WTC11 (cell line): ENCODE results near the gene LFNG. TPM values are rescaled to one million over a fixed set of nuclear protein-coding genes. Genes with fewer than 3 reads are reported as not detected.

Source experiments
- ATAC-seq: fragments of 200-7000 bp; cut with Tn5 transposase; 2 replicates; pipeline ENCODE4 v1.10.0; 2021; ENCODE audit warnings: mild to moderate bottlenecking, moderate library complexity
- CTCF ChIA-PET: fragments of 300-600 bp; sonication (Branson Sonifier 250); formaldehyde crosslinking; loops from one replicate; lab custom pipeline; 2021; ENCODE audit warnings: antibody characterized with exemption; lab: Charles Lee
- POLR2A ChIA-PET: fragments of 350-600 bp; sonication (Branson Sonifier 250); formaldehyde crosslinking; loops from one replicate; lab custom pipeline; 2021; ENCODE audit warnings: antibody characterized with exemption; lab: Charles Lee
- DNase-seq: peaks from one replicate; pipeline ENCODE4 v3.0.0; 2021; ENCODE audit warnings: low spot score
- H3K27ac Mint-ChIP-seq: 2 replicates; pipeline ENCODE4 v1.8.0; 2021; ENCODE audit warnings: mixed read lengths
- H3K27me3 Mint-ChIP-seq: 2 replicates; pipeline ENCODE4 v1.8.0; 2021; ENCODE audit warnings: low read depth, mild to moderate bottlenecking, moderate library complexity, mixed read lengths
- H3K36me3 Mint-ChIP-seq: 2 replicates; pipeline ENCODE4 v1.8.0; 2021; ENCODE audit warnings: mixed read lengths
- H3K4me1 Mint-ChIP-seq: 2 replicates; pipeline ENCODE4 v1.8.0; 2022; ENCODE audit warnings: mixed read lengths
- H3K4me3 Mint-ChIP-seq: 2 replicates; pipeline ENCODE4 v1.8.0; 2021; ENCODE audit warnings: mild to moderate bottlenecking, moderate library complexity, mixed read lengths
- H3K9me3 Mint-ChIP-seq: 2 replicates; pipeline ENCODE4 v1.8.0; 2021; ENCODE audit warnings: mixed read lengths
- CBFB ChIP-seq: sonication (generic); formaldehyde crosslinking; IDR thresholded peaks from 2 replicates; pipeline ENCODE4 v1.8.1; 2022; ENCODE audit warnings: mild to moderate bottlenecking, low read depth, missing genetic modification reagents
- CREM ChIP-seq: sonication (generic); formaldehyde crosslinking; IDR thresholded peaks from 2 replicates; pipeline ENCODE4 v1.8.1; 2022; ENCODE audit warnings: mild to moderate bottlenecking, missing genetic modification reagents, moderate library complexity
- EMX1 ChIP-seq: fragments of 250-450 bp; sonication (Bioruptor Pico); IDR thresholded peaks from 2 replicates; pipeline ENCODE4 v1.8.0; 2021; ENCODE audit warnings: mild to moderate bottlenecking
- ESRRA ChIP-seq: sonication (generic); formaldehyde crosslinking; IDR thresholded peaks from 2 replicates; pipeline ENCODE4 v1.8.1; 2022; ENCODE audit warnings: mild to moderate bottlenecking, missing genetic modification reagents, borderline replicate concordance
- FOXP1 ChIP-seq: sonication (generic); formaldehyde crosslinking; IDR thresholded peaks from 2 replicates; pipeline ENCODE4 v1.8.0; 2022; ENCODE audit warnings: missing genetic modification reagents, mild to moderate bottlenecking, moderate library complexity, borderline replicate concordance
- GRHL2 ChIP-seq: fragments of 250-450 bp; sonication (Bioruptor Pico); IDR thresholded peaks from 2 replicates; pipeline ENCODE4 v1.8.0; 2022; ENCODE audit warnings: mild to moderate bottlenecking, moderate library complexity; ENCODE audit not compliant: insufficient replicate concordance, severe bottlenecking
- HMGA2 ChIP-seq: fragments of 250-450 bp; sonication (Bioruptor Pico); IDR thresholded peaks from 2 replicates; pipeline ENCODE4 v1.4.0; 2021; ENCODE audit warnings: mild to moderate bottlenecking, moderate library complexity
- IRF1 ChIP-seq: sonication (generic); formaldehyde crosslinking; IDR thresholded peaks from 2 replicates; pipeline ENCODE4 v1.8.0; 2023; ENCODE audit warnings: missing genetic modification reagents
- JUN ChIP-seq: sonication (generic); formaldehyde crosslinking; IDR thresholded peaks from 2 replicates; pipeline ENCODE4 v1.8.0; 2023; ENCODE audit warnings: mild to moderate bottlenecking, missing genetic modification reagents
- NFYB ChIP-seq: sonication (generic); formaldehyde crosslinking; conservative IDR thresholded peaks from 2 replicates; pipeline ENCODE4 v1.8.0; 2022; ENCODE audit warnings: low read depth, missing genetic modification reagents
- NR1H2 ChIP-seq: sonication (generic); formaldehyde crosslinking; IDR thresholded peaks from 2 replicates; pipeline ENCODE4 v1.9.0; 2021; ENCODE audit warnings: mild to moderate bottlenecking, moderate library complexity, missing genetic modification reagents
- RORB ChIP-seq: fragments of 250-450 bp; sonication (Bioruptor Pico); IDR thresholded peaks from 2 replicates; pipeline ENCODE4 v1.9.0; 2021; ENCODE audit warnings: mild to moderate bottlenecking
- SMAD3 ChIP-seq: sonication (generic); formaldehyde crosslinking; IDR thresholded peaks from 2 replicates; pipeline ENCODE4 v1.8.0; 2022; ENCODE audit warnings: missing genetic modification reagents, mild to moderate bottlenecking, borderline replicate concordance
- SOX15 ChIP-seq: fragments of 250-450 bp; sonication (Bioruptor Pico); IDR thresholded peaks from 2 replicates; pipeline ENCODE4 v1.9.0; 2021; ENCODE audit warnings: mild to moderate bottlenecking
- TEAD4 ChIP-seq: sonication (generic); formaldehyde crosslinking; IDR thresholded peaks from 2 replicates; pipeline ENCODE4 v1.8.0; 2022; ENCODE audit warnings: mild to moderate bottlenecking, missing genetic modification reagents
- TP53 ChIP-seq: sonication (generic); formaldehyde crosslinking; IDR thresholded peaks from 2 replicates; pipeline ENCODE4 v1.8.1; 2023; ENCODE audit warnings: mild to moderate bottlenecking, missing genetic modification reagents
- ZNF121 ChIP-seq: sonication (generic); formaldehyde crosslinking; IDR thresholded peaks from 2 replicates; pipeline ENCODE4 v1.8.0; 2023; ENCODE audit warnings: missing genetic modification reagents
- ZNF138 ChIP-seq: sonication (generic); formaldehyde crosslinking; conservative IDR thresholded peaks from 2 replicates; pipeline ENCODE4 v1.8.1; 2022; ENCODE audit warnings: mild to moderate bottlenecking, moderate library complexity, missing genetic modification reagents
- ZNF317 ChIP-seq: sonication (generic); formaldehyde crosslinking; IDR thresholded peaks from 2 replicates; pipeline ENCODE4 v1.8.1; 2023; ENCODE audit warnings: low read depth, mild to moderate bottlenecking, moderate library complexity, missing genetic modification reagents, borderline replicate concordance
- ZNF396 ChIP-seq: fragments of 250-450 bp; sonication (Bioruptor Pico); IDR thresholded peaks from 2 replicates; pipeline ENCODE4 v1.8.0; 2021; ENCODE audit warnings: mild to moderate bottlenecking, moderate library complexity, borderline replicate concordance
- ZNF416 ChIP-seq: fragments of 250-450 bp; sonication (Bioruptor Pico); IDR thresholded peaks from 2 replicates; pipeline ENCODE4 v1.9.0; 2021; ENCODE audit warnings: mild to moderate bottlenecking, inconsistent platforms
- total RNA-seq: library from RNA; stranded (reverse); gene quantifications from 3 replicates; pipeline ENCODE4 v1.2.3, GENCODE V29; 2021
- TF ChIP-seq, protein P1 (sequence below): sonication (generic); formaldehyde crosslinking; IDR thresholded peaks from 2 replicates; pipeline ENCODE4 v1.8.0; 2022; ENCODE audit warnings: mild to moderate bottlenecking, missing genetic modification reagents
- TF ChIP-seq, protein P2 (sequence below): sonication (generic); formaldehyde crosslinking; IDR thresholded peaks from 2 replicates; pipeline ENCODE4 v1.8.1; 2023; ENCODE audit warnings: mild to moderate bottlenecking, missing genetic modification reagents, moderate library complexity
- TF ChIP-seq, protein P3 (sequence below): sonication (generic); formaldehyde crosslinking; IDR thresholded peaks from 2 replicates; pipeline ENCODE4 v1.8.1; 2023; ENCODE audit warnings: mild to moderate bottlenecking, missing genetic modification reagents, borderline replicate concordance
- TF ChIP-seq, protein P4 (sequence below): fragments of 250-450 bp; sonication (Bioruptor Pico); IDR thresholded peaks from 2 replicates; pipeline ENCODE4 v1.9.0; 2021; ENCODE audit warnings: mild to moderate bottlenecking

LFNG gene
- total RNA-seq, 1 experiment from 2014 or later, result 29.4 TPM

- ChIA-PET CTCF (interaction anchor here (0.6 to 2.2 kb wide), 3 partner anchors 19 to 304 kb away, joined by 3 to 8 read pairs (median 5); no protein-coding TSS in a partner anchor), POLR2A (no interaction called here)
- ATAC-seq (no peak), DNase-seq (no peak)
- H3K36me3 Mint-ChIP-seq, result no peaks in the 10 kb centered on the region
- H3K27ac Mint-ChIP-seq, result no peak overlapping the region
- H3K9me3 Mint-ChIP-seq, result peaks cover 14% of the 10 kb centered on the region
- no peak overlapping the region for H3K4me3 Mint-ChIP-seq
- TF ChIP-seq, protein P1, sequence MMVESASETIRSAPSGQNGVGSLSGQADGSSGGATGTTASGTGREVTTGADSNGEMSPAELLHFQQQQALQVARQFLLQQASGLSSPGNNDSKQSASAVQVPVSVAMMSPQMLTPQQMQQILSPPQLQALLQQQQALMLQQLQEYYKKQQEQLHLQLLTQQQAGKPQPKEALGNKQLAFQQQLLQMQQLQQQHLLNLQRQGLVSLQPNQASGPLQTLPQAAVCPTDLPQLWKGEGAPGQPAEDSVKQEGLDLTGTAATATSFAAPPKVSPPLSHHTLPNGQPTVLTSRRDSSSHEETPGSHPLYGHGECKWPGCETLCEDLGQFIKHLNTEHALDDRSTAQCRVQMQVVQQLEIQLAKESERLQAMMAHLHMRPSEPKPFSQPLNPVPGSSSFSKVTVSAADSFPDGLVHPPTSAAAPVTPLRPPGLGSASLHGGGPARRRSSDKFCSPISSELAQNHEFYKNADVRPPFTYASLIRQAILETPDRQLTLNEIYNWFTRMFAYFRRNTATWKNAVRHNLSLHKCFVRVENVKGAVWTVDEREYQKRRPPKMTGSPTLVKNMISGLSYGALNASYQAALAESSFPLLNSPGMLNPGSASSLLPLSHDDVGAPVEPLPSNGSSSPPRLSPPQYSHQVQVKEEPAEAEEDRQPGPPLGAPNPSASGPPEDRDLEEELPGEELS (CRISPR knock-in tag), result no peak
- TF ChIP-seq ZNF138 (CRISPR knock-in tag) (no peak), TEAD4 (CRISPR knock-in tag) (no peak), JUN (CRISPR knock-in tag) (no peak), ESRRA (no peak), ZNF317 (CRISPR knock-in tag) (no peak), HMGA2 (CRISPR knock-in tag) (no peak), GRHL2 (no peak)
- TF ChIP-seq, protein P2, sequence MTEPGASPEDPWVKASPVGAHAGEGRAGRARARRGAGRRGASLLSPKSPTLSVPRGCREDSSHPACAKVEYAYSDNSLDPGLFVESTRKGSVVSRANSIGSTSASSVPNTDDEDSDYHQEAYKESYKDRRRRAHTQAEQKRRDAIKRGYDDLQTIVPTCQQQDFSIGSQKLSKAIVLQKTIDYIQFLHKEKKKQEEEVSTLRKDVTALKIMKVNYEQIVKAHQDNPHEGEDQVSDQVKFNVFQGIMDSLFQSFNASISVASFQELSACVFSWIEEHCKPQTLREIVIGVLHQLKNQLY (CRISPR knock-in tag), result no peak
- TF ChIP-seq, protein P3, sequence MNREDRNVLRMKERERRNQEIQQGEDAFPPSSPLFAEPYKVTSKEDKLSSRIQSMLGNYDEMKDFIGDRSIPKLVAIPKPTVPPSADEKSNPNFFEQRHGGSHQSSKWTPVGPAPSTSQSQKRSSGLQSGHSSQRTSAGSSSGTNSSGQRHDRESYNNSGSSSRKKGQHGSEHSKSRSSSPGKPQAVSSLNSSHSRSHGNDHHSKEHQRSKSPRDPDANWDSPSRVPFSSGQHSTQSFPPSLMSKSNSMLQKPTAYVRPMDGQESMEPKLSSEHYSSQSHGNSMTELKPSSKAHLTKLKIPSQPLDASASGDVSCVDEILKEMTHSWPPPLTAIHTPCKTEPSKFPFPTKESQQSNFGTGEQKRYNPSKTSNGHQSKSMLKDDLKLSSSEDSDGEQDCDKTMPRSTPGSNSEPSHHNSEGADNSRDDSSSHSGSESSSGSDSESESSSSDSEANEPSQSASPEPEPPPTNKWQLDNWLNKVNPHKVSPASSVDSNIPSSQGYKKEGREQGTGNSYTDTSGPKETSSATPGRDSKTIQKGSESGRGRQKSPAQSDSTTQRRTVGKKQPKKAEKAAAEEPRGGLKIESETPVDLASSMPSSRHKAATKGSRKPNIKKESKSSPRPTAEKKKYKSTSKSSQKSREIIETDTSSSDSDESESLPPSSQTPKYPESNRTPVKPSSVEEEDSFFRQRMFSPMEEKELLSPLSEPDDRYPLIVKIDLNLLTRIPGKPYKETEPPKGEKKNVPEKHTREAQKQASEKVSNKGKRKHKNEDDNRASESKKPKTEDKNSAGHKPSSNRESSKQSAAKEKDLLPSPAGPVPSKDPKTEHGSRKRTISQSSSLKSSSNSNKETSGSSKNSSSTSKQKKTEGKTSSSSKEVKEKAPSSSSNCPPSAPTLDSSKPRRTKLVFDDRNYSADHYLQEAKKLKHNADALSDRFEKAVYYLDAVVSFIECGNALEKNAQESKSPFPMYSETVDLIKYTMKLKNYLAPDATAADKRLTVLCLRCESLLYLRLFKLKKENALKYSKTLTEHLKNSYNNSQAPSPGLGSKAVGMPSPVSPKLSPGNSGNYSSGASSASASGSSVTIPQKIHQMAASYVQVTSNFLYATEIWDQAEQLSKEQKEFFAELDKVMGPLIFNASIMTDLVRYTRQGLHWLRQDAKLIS, result no peak
- H3K4me1 Mint-ChIP-seq, result no peaks in the 10 kb centered on the region
- no peaks in the 10 kb centered on the region for H3K27me3 Mint-ChIP-seq
Measured at GRCh38 chr7:2487586-2488271, 31.8 kb upstream of the LFNG start.

DNA sequence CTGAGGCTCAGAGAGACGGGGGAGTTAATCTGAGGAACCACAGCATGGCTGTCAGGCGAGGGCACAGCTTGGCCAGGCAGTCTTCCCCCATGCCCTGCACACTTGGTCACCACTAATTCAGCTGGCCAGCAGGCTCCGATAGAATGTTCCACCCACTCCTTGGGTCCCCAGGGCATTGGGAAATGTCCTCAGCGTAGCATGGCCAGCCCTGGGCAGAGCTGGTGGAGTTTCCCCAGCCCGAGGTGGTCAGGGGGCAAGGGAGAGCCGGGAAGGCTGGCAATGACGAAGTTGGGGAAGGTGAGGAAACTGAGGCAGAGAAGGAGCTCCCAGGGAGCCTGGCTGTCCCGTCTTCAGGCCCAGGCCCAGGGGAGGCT, 31.3 kb upstream of the LFNG start:
- H3K4me3 Mint-ChIP-seq, result no peak overlapping the region
- peaks cover 9% of the 10 kb centered on the region for H3K9me3 Mint-ChIP-seq
- H3K27me3 Mint-ChIP-seq, result no peaks in the 10 kb centered on the region
- H3K36me3 Mint-ChIP-seq, result no peaks in the 10 kb centered on the region
- POLR2A ChIA-PET, result interaction anchor here (0.6 kb wide), 1 partner anchor 783 kb away, joined by 4 read pairs; no protein-coding TSS in a partner anchor
- ATAC-seq (no peak), DNase-seq (no peak)
- no peak overlapping the region for H3K27ac Mint-ChIP-seq
- H3K4me1 Mint-ChIP-seq, result no peaks in the 10 kb centered on the region
- CTCF ChIA-PET, result interaction anchor here (1.5 to 2.2 kb wide), 3 partner anchors 13 to 222 kb away, joined by 4 to 8 read pairs (median 5); no protein-coding TSS in a partner anchor
- TF ChIP-seq RORB (CRISPR knock-in tag), result no peak
- TF ChIP-seq NR1H2, result no peak
- TF ChIP-seq EMX1 (CRISPR knock-in tag), result no peak
- no peak for TF ChIP-seq IRF1 (CRISPR knock-in tag)
- TF ChIP-seq GRHL2, result no peak
- no peak for TF ChIP-seq FOXP1
- TF ChIP-seq SOX15, result no peak
- TF ChIP-seq, protein P4, sequence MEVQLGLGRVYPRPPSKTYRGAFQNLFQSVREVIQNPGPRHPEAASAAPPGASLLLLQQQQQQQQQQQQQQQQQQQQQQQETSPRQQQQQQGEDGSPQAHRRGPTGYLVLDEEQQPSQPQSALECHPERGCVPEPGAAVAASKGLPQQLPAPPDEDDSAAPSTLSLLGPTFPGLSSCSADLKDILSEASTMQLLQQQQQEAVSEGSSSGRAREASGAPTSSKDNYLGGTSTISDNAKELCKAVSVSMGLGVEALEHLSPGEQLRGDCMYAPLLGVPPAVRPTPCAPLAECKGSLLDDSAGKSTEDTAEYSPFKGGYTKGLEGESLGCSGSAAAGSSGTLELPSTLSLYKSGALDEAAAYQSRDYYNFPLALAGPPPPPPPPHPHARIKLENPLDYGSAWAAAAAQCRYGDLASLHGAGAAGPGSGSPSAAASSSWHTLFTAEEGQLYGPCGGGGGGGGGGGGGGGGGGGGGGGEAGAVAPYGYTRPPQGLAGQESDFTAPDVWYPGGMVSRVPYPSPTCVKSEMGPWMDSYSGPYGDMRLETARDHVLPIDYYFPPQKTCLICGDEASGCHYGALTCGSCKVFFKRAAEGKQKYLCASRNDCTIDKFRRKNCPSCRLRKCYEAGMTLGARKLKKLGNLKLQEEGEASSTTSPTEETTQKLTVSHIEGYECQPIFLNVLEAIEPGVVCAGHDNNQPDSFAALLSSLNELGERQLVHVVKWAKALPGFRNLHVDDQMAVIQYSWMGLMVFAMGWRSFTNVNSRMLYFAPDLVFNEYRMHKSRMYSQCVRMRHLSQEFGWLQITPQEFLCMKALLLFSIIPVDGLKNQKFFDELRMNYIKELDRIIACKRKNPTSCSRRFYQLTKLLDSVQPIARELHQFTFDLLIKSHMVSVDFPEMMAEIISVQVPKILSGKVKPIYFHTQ (CRISPR knock-in tag), result no peak
- TF ChIP-seq ZNF416, result no peak
- TF ChIP-seq ZNF396 (CRISPR knock-in tag), result no peak
- no peak for TF ChIP-seq TP53 (CRISPR knock-in tag)
- TF ChIP-seq CBFB (CRISPR knock-in tag), result no peak
- no peak for TF ChIP-seq NFYB (CRISPR knock-in tag)
- TF ChIP-seq CREM (CRISPR knock-in tag), result no peak
- no peak for TF ChIP-seq SMAD3 (CRISPR knock-in tag)
- TF ChIP-seq ZNF121 (CRISPR knock-in tag), result no peak
